Measurements from ENCODE around the gene LY6G6F. TPM values are rescaled to one million over a fixed set of nuclear protein-coding genes. Genes with fewer than 3 reads are reported as not detected.

LY6G6F gene
- total and polyA plus RNA-seq, 2 of the 13 experiments (the other 11 are each of a cell fraction or from before 2014, with no cell fraction given): not detected

DNA sequence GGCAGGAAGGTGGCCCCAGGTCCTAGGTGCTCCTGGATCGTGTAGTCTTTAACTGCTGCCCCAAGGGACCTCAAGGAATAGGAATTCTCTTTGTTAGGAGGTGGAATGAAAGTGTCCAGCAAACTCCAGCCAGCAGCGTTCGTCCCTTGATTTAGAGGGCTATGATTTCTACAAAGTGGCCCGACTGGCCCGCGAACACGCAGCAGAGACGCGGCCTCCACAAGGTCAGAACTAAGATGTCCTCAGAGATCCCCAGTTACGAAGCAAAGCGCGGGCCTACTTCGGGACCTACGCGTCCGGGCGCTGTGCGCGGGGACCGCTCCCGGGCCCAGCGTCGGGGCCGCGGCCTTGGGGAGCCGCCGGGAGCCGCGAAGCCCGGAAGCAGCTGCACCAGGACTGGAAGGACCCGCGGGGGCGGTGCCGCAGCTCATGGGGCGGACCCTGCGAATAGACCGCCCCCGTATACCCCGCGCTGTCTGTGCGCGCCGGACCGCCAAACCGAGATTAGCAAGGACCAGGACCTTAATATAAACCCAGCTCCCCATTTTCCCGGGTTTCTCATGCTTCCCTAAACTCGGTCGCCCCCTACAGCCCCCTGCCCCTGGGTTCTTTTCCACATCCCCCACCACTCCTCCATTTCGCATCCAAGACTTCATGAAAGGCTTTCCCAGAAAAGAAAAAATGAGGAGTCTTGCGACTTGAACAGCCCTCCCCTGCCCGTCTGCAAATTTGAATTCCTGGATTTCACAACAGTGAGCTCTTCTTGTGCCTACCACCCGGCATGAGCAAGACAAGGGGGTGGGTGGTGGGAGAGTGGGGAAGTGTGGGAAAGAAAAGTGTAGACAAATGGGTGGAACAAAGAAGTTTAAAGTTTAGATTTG, 46.0 kb upstream of the LY6G6F start, which contains the start of gene C6orf47 (continued):
- TF ChIP-seq, protein P1, sequence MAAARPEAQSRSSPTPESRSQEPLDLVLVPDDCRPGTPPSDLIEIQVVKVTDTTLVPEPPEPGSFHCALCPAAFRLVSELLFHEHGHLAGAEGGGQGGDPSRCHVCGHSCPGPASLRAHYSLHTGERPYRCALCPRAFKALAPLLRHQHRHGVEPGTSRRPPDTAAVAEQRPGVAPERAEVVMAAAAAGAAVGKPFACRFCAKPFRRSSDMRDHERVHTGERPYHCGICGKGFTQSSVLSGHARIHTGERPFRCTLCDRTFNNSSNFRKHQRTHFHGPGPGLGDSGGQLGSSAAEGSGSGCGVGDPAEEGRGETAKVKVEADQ (CRISPR knock-in tag; IDR thresholded peaks at IDR 0.05; ENCODE audit: borderline replicate concordance): peak; percentile 75; the same call in 1 of the 2 replicates
- peak; percentile 68; the same call in 1 of the 2 replicates for TF ChIP-seq CBFB (CRISPR knock-in tag; IDR thresholded peaks at IDR 0.05)
- peak; percentile 36; the same call in 1 of the 2 replicates for TF ChIP-seq YEATS2 (CRISPR knock-in tag; IDR thresholded peaks at IDR 0.05; ENCODE audit: borderline replicate concordance)
- TF ChIP-seq SP140L (CRISPR knock-in tag; IDR thresholded peaks at IDR 0.05; ENCODE audit: borderline replicate concordance): no peak
- no peak for TF ChIP-seq ZMYM2 (CRISPR knock-in tag; IDR thresholded peaks at IDR 0.05)
- peak; percentile 28; the same call in 1 of the 2 replicates for TF ChIP-seq FOSL2 (CRISPR knock-in tag; IDR thresholded peaks at IDR 0.05)
- peak; percentile 52; the same call in 1 of the 2 replicates for TF ChIP-seq THRA (CRISPR knock-in tag; IDR thresholded peaks at IDR 0.05; ENCODE audit: borderline replicate concordance)
- no peak for TF ChIP-seq RFX1 (IDR thresholded peaks at IDR 0.05)
- 0 out of 2 replicates have a peak, but pooled peaks have one; percentile 21 for TF ChIP-seq ZNF605 (CRISPR knock-in tag; IDR thresholded peaks at IDR 0.05)
- no peak for TF ChIP-seq ZKSCAN5 (CRISPR knock-in tag; IDR thresholded peaks at IDR 0.05)
- TF ChIP-seq, protein P2, sequence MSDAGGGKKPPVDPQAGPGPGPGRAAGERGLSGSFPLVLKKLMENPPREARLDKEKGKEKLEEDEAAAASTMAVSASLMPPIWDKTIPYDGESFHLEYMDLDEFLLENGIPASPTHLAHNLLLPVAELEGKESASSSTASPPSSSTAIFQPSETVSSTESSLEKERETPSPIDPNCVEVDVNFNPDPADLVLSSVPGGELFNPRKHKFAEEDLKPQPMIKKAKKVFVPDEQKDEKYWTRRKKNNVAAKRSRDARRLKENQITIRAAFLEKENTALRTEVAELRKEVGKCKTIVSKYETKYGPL (CRISPR knock-in tag; IDR thresholded peaks at IDR 0.05): 0 out of 2 replicates have a peak, but pooled peaks have one; percentile 61
- TF ChIP-seq ZNF335 (CRISPR knock-in tag; IDR thresholded peaks at IDR 0.05): peak; percentile 98
- no peak for TF ChIP-seq ZNF562 (CRISPR knock-in tag; IDR thresholded peaks at IDR 0.05; ENCODE audit: borderline replicate concordance)
- peak; percentile 91; the same call in 1 of the 2 replicates for TF ChIP-seq ZFP62 (CRISPR knock-in tag; IDR thresholded peaks at IDR 0.05)
- TF ChIP-seq MYPOP (CRISPR knock-in tag; IDR thresholded peaks at IDR 0.05): peak; percentile 94
- TF ChIP-seq ZBTB4 (CRISPR knock-in tag; IDR thresholded peaks at IDR 0.05; ENCODE audit: borderline replicate concordance): no peak
- TF ChIP-seq ETV6 (CRISPR knock-in tag; conservative IDR thresholded peaks at IDR 0.05): peak; percentile 36; the same call in 1 of the 2 replicates
- TF ChIP-seq ZNF329 (CRISPR knock-in tag; IDR thresholded peaks at IDR 0.05; ENCODE audit: low read depth): no peak
- 0 out of 2 replicates have a peak, but pooled peaks have one; percentile 56 for TF ChIP-seq HNRNPUL1 (IDR thresholded peaks at IDR 0.05; ENCODE audit: low read depth, low read length)
- TF ChIP-seq ZNF547 (CRISPR knock-in tag; IDR thresholded peaks at IDR 0.05): peak; percentile 84; the same call in 1 of the 2 replicates
- no peak; the same call in 1 of the 2 replicates for TF ChIP-seq SNAPC5 (CRISPR knock-in tag; IDR thresholded peaks at IDR 0.05; ENCODE audit: borderline replicate concordance)
